GM12892 (cell line): ENCODE measurements around the gene ITGA7.

Experiments used
- POLR2A ChIP-seq: IDR thresholded peaks from 2 replicates; pipeline ENCODE4 v1.6.1; 2011; ENCODE audit warnings: low read depth, low read length, control low read depth
- POLR2AphosphoS5 ChIP-seq: IDR thresholded peaks from 2 replicates; pipeline ENCODE4 v1.6.1; 2011; ENCODE audit warnings: low read depth, low read length, control low read depth

DNA sequence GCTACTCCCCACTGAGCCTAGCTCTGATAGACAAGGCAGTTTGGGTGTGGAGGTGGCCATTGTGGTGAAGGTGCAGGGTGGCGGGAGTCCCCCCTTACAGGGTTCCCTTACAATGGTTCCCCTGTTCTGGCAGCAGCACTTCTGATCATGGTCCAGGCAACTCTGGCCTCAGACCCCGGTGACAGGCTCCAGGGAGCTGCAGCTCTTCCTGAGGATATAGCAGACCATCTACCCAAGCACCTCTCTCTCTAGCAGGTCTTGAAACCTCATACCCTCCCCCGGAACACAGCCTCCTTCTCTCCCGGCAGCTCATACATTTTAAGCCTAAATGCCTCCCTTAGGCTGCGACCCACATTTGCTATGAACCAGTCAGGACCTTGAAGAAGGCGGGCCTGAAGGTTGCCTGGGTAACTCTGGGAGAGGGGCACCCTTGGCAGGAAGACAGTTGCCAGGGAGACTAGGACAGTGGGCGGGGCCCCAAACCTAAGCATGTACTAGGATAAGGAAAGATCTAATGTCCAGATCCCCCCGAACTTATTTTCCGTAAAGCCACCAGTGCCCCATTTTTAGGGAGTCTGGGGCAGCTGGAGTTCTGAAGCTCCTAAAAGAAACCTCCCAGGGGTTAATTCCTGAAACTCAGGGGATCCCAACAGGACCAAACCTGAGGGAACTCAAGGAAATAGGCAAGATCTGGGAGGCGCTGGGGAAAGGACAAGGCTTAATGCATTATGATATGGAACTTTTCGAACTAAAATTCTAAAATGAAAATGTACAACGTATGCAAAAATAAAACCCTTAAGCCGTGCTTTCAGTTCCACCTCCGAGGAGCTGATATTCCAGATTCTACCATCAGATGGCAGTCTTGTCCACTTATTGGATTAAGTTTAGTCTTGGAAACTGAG is 30.7 kb upstream of the ITGA7 start:
- TF ChIP-seq POLR2AphosphoS5 (no peak), POLR2A (no peak)
